Keratinocyte (primary cell): ENCODE results near the gene PTPRN2.

Source experiments
- EZH2 ChIP-seq: IDR thresholded peaks from one replicate; pipeline ENCODE4 v1.6.1; 2012; ENCODE audit warnings: inconsistent platforms, mild to moderate bottlenecking, low read length, moderate library complexity
- TF ChIP-seq, protein P1 (sequence below), 3 experiments: IDR thresholded peaks in 1 of 3; conservative IDR thresholded peaks in 1 of 3; optimal IDR thresholded peaks in 1 of 3; 2 replicates in 2 of 3; 3 replicates in 1 of 3; pipeline versions ENCODE3 to v1.5.1; 2011; ENCODE audit warnings: low read length in 3 of 3, mild to moderate bottlenecking in 3 of 3, moderate library complexity in 2 of 3, control low read depth in 1 of 3, inconsistent platforms in 1 of 3; ENCODE audit not compliant: insufficient read depth in 2 of 3; ENCODE audit errors: extremely low read depth in 1 of 3

DNA sequence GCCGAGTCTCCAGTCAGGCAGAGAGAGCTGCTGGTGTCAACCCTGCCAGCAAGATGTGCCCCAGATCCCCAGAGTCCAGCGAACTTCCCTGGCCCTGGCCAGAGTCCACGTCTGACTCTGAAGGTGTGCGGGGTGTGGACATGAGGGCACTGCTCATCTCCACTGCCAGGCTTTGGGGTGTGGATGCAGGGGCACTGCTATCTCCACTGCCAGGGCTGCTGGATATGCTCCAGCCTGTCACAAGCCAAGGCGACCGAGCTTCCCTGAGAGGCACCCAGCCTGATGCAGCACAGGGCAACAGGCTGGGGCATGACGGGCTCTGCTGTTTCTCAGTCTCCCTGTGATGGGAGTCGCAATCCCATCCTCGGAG is 596.8 kb downstream of the PTPRN2 start:
- TF ChIP-seq EZH2: no peak
- TF ChIP-seq, protein P1, sequence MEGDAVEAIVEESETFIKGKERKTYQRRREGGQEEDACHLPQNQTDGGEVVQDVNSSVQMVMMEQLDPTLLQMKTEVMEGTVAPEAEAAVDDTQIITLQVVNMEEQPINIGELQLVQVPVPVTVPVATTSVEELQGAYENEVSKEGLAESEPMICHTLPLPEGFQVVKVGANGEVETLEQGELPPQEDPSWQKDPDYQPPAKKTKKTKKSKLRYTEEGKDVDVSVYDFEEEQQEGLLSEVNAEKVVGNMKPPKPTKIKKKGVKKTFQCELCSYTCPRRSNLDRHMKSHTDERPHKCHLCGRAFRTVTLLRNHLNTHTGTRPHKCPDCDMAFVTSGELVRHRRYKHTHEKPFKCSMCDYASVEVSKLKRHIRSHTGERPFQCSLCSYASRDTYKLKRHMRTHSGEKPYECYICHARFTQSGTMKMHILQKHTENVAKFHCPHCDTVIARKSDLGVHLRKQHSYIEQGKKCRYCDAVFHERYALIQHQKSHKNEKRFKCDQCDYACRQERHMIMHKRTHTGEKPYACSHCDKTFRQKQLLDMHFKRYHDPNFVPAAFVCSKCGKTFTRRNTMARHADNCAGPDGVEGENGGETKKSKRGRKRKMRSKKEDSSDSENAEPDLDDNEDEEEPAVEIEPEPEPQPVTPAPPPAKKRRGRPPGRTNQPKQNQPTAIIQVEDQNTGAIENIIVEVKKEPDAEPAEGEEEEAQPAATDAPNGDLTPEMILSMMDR (optimal IDR thresholded peaks at IDR 0.05 in 1 of 3, IDR thresholded peaks at IDR 0.05 in 1 of 3, conservative IDR thresholded peaks at IDR 0.05 in 1 of 3; ENCODE audit: extremely low read depth in 1 of 3, insufficient read depth in 2 of 3, low read length in 3 of 3): no peak
